Gastrocnemius medialis (tissue), 4 donors: ENCODE measurements around the gene PAX6.

ENCODE experiments used
- POLR2A ChIP-seq, 2 donors: fragments of 450-650 bp; IDR thresholded peaks; one replicate each; pipeline ENCODE4 v1.6.1; 2017; ENCODE audit warnings: antibody characterized with exemption in 2 of 2, mild to moderate bottlenecking in 2 of 2, moderate library complexity in 2 of 2
- TF ChIP-seq, protein P1 (sequence below), 5 experiments: fragments of 450-650 bp in 3 of 5; fragments of 200-600 bp in 2 of 5; sonication (generic) in 2 of 5; IDR thresholded peaks in 4 of 5; conservative IDR thresholded peaks in 1 of 5; 1 replicate in 4 of 5; 2 replicates in 1 of 5; pipeline ENCODE4 v1.5.1; 2016 to 2019; ENCODE audit warnings: antibody characterized with exemption in 5 of 5, mild to moderate bottlenecking in 3 of 5, moderate library complexity in 3 of 5

DNA sequence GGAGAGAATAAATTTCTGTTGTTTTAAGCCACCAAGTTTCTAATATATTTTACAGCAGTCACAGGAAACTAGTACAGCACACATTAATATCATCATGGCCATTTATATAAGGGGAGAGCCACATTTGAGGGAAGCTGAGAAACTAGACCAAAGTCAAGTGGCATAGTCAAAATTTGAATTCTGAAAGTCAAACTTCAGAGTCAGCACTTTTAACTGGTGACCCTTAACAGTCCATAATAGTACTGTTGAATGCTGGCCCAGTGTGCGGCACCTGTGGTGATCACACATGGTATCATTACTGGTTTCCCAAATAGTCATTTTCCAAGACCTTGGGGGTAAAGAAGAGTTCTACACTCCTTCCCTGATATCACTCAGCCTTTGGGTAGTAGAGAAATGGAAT lies 44.3 kb upstream of the PAX6 start:
- TF ChIP-seq, protein P1, sequence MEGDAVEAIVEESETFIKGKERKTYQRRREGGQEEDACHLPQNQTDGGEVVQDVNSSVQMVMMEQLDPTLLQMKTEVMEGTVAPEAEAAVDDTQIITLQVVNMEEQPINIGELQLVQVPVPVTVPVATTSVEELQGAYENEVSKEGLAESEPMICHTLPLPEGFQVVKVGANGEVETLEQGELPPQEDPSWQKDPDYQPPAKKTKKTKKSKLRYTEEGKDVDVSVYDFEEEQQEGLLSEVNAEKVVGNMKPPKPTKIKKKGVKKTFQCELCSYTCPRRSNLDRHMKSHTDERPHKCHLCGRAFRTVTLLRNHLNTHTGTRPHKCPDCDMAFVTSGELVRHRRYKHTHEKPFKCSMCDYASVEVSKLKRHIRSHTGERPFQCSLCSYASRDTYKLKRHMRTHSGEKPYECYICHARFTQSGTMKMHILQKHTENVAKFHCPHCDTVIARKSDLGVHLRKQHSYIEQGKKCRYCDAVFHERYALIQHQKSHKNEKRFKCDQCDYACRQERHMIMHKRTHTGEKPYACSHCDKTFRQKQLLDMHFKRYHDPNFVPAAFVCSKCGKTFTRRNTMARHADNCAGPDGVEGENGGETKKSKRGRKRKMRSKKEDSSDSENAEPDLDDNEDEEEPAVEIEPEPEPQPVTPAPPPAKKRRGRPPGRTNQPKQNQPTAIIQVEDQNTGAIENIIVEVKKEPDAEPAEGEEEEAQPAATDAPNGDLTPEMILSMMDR (IDR thresholded peaks at IDR 0.05 in 4 of 5, conservative IDR thresholded peaks at IDR 0.05 in 1 of 5): no peak
- TF ChIP-seq POLR2A (IDR thresholded peaks at IDR 0.05): no peak
